ENCODE data around the gene SEMA4B.
A peak's percentile ranks its signal among the peaks of the same experiment; 100 is the strongest.
"Not testable (repeated sequence)": the region's sequence is repeated elsewhere in the genome, so short reads cannot be mapped to it uniquely, and the experiment has no call there.

SEMA4B gene

DNA sequence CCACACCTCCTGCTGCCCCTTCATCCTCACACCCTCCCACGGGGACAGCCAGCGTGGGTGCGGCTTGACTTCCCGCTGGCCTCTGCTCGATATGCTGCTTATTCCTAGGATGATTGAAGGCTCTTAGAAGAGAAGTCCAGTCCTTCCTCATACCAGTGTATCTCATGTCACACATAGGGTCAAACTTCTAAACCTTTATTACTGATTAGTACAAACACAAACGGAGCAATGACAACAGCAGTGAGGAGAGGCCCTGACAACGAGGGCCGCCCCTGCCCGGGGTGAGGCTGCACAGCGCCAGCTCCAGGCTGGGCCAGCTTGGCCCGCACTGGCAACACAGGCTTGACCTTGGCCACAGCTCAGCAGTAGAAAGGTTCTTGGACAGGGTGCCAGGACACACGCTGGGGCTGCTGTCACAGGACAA lies 29.0 kb downstream of the SEMA4B start:
- DNase-seq = no peak

DNA sequence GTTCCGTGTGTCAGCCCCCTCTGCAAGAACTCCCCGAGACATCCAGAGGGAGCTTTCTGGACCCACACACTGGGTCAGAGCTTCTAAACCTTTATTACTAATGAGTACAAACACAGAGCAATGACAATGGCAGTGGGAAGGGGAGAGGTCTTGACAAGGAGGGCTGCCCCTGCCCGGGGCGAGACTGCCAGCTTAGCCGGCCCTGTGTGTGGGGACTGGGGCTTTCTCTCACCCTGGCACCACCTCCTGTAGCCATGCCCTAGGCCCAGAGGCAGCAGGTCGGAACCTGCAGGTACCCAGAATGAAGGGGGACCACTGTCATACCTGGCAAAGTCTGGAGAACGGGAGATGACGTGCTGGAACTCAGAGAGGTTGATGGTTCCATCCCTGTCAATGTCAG lies 29.5 kb downstream of the SEMA4B start:
- DNase-seq = no peak

DNA sequence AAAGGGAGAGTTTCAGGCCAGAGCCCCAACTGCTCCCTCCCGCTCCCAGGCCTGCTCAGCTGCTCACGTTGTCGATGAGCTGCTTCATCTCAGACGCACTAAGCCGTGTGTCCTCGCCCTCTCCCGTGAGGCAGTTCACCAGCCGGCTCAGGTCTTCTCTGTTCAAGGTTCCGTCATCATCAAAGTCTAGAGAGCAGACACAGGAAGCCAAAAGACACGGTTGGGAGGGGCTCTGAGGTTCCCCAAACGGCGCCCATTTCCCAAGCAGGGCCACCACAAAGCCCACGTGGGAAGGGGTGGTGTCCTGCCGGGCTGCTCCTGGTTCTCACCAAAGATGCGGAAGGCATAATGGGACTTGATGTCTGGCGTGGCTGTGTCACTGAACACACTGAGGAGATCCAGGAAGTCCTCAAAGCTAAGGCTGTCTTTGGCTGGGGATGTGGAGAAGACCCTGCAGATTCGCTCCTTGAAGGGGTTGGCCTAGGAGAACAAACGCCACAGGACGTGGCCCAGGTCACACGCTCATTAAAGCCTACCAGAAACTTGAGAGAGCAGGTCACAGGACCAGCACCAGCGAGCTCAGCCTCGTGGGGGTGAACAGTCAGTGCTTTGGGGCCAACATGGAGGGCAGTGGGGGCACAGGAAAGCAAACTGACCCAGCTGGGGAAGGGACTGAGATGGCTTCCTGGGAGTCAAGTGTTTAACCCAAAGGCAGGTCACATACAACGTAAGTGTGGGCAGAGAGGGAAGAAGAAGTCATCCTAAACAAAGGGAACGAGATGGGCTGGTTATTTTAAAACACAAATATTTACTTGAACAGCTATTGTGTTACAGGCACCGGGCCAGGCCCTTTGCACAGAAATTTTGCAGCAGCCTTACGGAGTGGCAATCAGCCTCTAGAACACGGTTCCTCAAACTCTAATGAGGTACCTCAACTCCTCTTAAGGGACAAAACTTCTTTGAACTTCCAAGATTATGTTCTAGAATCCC lies 30.2 kb downstream of the SEMA4B start:
- peak; percentile 69 to 89 (median 82) for DNase-seq

DNA sequence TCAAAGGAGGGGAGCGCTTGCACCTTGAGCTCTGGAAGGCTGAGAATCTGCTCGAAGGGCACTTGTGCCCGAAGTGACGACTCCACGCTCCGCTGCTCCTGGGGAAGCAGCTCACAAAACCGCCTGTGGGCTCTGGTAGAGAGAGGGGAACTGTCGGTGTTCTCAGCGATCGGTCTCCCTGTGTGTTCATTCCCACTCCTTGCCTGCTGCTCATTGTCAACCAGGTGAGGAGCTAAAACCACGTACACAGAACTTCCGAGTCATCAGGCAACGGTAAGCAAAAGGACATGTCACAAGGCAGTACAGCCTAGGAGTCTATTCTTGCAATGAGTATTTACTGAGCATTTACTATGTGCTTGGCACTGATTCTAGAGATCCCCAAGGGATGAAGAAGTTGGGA lies 31.1 kb downstream of the SEMA4B start:
- peak in 2 of 6 experiments; percentile 9 to 14 for DNase-seq

DNA sequence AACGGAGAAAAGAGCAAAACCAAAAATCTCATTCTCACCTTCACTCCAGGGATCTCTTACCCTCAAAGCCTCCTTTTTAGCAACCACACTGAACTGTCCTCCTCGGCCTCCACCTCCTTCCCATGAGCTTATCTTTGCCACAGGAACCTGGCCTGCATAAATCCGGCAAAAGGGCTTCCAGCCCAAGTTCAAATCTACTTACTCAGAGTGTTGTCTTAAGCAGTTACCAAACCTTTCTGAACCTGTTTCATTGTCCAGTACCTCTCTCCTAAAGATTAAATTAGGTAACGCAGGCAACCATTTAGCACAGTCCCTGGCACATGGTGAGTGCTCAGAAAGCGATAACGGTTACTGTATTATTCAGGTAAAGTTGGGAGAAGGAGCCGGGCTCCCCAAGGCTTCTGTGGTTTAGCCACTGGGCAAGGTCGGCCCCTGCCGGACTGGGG lies 31.8 kb downstream of the SEMA4B start:
- peak in 3 of 6 experiments; percentile 30 to 60 (median 54) for DNase-seq

DNA sequence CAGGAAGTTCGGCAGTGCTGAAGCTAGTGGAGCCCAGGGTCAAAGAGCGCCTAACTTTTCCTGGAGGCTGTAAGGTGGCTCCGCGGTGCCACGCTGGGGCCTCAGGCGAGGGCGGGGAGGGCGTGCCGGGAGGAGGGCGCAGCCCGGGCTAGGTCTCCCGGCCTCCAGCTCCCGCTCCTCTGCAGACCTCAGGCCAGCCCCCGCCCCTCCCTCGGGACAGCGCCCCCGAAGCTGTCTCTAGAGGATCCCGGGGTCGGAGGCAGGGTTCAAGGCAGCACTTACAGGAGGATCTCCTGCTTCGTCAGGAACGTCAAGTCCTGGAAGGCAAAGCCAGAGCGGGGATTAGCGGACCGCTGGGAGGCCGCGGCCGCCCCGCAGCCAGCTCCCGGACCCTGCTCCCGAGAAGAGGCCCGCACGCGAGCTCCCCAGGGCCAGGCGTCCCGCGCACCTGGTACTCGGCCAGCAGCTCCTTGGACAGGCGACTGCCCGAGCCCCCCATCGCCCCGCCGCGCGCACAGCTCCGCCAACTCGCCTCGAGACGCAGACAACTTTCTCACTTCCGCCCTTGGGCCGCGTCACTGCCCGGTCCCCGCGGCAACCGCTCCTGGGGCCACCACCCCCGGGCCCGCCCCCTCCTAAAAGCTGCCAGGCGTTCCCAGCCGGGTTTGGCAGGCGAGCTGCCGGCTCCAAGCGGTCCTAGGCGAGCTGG lies 32.4 kb downstream of the SEMA4B start, which contains the start of gene CIB1:
Gene CIB1, minus strand, starts transcription at position 555 of the 709 bp plus-strand sequence. Its CDS starts 56 bp downstream, at position 499.
- peak in 5 of 6 experiments; percentile 34 to 98 (median 90) for DNase-seq

DNA sequence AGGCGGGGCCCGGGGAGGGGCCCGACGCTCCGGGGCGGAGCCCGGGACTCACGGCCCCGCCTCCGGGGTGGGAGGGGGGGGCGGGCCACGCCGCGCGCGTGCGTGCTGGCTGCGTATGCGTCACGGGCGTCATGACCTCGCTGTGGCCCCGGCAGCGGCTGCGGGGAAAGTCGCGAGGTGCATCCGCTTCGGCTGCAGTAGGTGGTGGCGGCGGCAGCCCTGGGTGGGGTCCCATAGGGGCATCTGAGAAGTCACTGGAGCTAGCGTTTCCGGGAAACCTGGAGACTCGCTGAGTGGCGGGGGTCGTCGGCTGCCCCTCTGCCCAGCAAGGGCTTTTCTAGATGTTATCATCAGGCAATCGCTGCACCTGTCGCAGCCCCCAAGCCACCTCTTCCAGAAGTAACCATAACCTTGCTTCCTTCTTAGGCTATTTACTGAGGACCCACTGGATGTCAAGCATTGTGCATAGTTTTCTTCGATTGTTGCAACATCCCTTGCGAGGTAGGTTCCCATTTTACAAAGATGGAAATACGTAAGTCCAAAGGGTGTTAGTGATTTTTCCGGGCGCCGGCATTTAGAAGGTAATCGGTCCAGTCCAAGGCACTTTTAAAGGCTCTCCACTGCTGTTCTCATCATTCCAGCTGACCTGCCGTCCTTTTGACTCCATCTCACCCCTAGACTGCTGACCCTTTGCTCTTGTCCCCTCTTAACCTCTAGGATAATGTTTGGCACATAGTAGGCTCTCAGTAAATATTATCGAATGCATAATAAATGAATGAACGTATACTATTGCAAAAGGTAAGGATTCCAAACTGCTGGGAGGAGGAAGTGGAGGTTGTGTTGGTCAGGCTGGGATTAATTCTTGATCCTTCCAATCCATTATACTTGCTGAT lies 33.2 kb downstream of the SEMA4B start, which contains the start of gene GDPGP1:
Gene GDPGP1, plus strand, starts transcription at position 114 of the 893 bp plus-strand sequence. CDS start 6,700 bp downstream, outside the sequence.
- peak in 5 of 6 experiments; percentile 90 to 98 (median 94) for DNase-seq

DNA sequence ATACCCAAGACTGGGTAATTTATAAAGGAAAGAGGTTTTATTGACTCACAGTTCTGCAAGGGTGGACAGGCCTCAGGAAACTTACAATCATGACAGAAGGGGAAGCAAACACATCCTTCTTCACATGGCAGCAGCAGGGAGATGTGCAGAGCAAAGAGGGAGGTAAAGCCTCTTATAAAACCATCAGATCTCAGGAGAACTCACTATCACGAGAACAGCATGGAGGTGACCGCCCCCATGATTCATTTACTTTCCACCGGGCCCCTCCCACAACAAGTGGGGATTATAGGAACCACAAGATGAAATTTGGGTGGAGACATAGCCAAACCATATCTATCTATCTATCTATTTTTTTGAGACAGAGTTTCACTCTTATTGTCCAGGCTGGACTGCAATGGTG lies 38.2 kb downstream of the SEMA4B start:
- DNase-seq = no peak

DNA sequence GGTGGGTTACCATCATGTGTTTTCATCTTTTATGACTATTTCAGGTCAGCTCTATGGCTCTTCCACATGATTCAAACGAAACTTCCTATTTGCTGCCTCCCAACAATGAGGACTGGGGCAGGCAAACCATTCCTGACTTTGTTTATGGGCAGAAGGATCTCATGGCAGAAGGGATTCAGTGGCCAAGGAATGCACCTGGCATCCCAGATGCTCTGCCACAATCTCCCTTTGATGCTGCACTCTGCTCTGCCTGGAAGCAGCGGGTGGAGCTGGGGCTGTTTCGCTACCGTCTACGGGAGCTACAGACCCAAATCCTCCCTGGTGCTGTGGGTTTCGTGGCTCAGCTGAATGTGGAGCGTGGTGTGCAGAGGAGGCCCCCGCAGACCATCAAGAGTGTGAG lies 39.7 kb downstream of the SEMA4B start:
- DNase-seq = no peak

DNA sequence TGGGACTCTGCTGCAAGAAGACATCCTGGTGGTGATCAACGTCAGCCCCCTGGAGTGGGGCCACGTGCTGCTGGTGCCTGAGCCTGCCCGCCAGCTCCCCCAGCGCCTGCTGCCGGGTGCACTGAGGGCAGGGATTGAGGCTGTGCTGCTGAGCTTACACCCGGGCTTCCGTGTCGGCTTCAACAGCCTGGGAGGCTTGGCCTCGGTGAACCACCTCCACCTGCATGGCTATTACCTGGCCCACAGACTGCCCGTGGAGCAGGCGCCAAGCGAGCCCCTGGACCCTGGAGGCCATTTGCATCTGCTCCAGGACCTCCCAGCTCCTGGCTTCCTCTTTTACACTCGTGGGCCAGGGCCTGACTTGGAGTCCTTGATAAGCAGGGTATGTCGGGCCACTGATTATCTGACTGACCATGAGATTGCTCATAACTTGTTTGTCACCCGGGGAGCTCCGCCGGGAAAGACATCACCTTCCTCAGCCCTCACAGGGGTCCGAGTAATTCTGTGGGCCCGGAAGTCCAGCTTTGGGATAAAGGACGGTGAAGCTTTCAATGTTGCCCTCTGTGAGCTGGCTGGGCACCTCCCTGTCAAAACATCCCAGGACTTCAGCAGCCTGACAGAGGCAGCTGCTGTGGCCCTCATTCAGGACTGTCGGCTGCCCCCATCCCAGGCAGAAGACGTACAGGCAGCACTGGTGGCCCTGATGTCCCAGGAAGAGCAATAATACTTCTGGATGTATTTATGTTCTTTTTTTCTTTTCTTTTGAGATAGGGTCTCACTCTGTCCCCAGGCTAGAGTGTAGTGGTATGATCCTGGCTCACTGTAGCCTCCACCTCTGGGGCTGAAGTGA lies 40.4 kb downstream of the SEMA4B start:
- no peak for DNase-seq

DNA sequence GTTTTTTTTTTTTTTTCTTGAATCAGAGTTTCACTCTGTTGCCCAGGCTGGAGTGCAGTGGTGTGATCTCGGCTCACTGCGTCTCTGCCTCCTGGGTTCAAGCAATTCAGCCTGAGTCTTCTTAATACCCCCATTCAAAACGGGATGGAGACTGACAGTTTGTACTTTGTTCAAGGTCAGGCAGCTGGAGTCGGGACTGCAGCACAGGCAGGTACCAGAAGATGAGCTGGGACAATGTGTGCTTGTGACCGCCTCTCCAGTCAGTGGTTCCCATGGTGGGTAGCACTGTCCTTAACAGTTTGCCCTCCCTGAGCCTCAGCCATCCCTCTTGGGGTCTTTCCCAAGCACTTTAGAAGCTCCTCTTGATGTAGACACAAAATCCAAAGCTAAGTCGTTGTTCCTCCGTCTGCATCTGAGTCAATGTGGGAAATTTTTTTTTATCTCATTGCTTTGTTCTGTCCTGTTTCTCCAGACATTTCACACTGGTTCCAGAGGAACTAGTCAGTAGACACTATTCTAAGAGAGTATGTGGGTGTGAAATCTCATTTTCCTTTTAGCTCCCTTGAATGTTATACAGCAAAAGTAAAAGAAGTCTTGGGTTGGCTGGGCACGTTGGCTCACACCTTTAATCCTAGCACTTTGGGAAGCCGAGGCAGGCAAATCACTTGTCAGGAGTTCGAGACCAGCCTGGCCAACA lies 43.0 kb downstream of the SEMA4B start:
- no peak for DNase-seq

DNA sequence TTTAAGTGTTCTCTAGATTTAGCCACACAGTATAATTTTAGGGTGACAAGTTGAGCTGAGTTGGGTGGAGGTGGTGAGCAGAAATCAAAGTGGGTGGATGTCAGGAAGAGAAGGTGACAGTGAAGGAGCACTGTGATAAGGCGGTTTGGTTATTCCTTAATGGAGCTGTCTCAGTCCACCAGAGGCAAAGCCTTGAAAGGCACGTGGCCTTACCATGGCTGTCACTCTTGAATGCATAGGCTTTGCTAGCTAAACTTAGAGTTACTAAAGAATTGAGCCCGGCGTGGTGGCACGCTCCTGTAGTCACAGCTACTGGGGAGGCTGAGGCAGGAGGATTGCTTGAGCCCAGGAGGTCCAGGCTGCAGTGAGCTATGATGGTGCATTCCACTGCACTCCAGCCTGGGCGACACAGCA lies 47.7 kb downstream of the SEMA4B start:
- DNase-seq = peak in 1 of 6 experiments; percentile 19

DNA sequence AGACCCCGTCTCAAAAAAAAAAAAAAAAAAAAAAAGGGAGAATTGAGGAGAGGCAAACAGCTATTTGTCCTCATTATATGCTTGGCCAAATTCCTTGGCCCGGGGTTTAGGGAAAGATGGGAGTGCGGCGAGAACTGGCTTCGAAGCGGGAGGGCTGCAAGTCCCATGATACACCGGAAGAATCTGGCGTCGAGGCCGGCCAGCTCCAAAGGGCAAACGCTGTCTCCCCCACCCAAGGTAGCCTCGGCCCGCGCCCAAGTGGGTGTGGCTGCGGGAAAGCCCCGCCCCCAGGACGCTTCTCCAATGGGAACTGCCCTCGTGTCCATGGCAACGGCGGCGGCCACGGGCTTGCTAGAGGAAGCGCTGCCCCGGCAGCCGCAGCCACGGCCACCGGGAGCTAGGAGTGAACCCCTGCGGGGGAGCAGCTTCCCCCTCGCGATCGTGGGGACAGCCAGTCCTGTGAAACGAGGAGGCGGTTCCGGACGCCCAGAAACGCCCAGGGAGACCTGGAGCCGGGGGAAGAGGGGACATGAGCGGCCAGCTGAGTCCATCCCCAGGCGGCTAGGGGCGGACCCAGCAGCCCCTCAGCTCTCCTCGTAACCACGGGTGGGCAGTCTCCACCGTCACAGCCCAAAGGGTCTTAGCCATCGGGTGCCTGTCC lies 48.2 kb downstream of the SEMA4B start, which contains the start of gene TTLL13:
Gene TTLL13, plus strand, starts transcription at position 354 of the 661 bp plus-strand sequence. CDS start 1,075 bp downstream, outside the sequence.
- DNase-seq = peak in 5 of 6 experiments; percentile 4 to 57 (median 35)

DNA sequence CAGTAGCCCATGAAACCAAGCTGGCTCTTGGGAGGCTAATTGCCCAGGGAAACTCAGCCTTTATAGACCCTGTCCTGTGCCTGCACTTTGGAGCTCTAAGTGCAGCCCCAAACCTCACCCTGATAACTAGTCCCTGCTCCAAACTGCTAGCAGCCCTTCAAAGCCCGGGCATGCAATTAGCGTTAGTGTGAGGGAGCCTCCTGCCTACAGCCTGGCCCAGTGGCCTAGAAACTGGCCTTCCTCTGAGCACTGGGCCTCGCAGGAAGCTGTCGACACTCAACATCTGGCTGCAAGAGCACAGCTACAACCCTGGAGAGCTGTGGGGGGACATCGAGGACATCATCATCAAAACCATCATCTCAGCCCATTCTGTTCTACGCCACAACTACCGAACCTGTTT lies 56.6 kb downstream of the SEMA4B start:
- no peak for DNase-seq

DNA sequence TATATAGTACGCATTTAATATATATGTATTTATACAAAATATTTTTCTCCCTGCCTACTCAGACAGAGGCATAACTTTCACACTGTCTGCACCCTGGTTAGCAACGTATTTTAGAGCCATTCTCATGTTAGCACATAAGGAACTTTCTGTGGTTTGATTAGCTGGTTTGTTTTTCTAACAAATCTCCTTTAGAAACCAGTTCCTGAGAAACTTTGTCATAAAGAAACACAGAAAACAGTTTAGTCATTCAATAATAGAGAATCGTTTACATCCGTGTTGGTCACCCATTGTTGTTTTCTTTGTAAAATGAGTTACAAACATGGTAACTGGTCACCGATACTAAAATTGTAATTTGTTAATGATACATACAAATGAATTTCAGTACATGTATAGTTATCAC lies 58.4 kb downstream of the SEMA4B start:
- DNase-seq = no peak

DNA sequence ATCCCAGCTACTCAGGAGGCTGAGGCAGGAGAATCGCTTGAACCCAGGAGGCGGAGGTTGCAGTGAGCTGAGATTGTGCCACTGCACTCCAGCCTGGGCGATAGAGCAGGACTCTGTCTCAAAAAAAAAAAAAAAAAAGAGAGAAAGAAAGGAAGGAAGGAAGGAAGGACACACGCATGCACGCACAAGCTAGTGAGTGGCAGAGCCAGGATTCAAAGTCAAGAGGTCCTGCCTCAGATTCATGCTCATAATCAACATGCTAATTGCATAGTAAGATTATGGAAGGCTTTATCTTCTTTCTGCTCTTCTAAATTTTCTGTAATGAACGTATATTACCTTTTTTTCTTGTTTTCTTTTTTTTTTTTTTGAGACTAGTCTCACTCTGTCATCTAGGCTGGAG lies 59.6 kb downstream of the SEMA4B start:
- DNase-seq = not testable (repeated sequence)

DNA sequence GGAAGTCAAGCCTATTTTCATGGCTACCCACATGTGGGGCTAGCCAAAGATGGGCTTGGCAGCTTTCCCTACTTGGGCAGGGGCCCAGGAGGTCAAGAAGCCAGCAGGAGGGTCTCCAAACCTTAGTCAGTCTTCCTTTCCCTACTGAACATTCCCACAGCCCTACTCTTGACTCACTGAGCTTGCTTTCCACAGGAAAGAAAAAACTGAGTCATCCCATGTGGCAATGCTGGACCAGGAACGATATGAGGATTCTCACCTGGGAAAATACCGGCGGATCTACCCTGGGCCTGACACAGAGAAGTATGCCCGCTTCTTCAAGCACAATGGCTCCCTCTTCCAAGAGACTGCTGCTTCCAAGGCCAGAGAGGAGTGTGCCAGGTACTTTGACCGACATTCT lies 60.7 kb downstream of the SEMA4B start:
- DNase-seq = no peak

DNA sequence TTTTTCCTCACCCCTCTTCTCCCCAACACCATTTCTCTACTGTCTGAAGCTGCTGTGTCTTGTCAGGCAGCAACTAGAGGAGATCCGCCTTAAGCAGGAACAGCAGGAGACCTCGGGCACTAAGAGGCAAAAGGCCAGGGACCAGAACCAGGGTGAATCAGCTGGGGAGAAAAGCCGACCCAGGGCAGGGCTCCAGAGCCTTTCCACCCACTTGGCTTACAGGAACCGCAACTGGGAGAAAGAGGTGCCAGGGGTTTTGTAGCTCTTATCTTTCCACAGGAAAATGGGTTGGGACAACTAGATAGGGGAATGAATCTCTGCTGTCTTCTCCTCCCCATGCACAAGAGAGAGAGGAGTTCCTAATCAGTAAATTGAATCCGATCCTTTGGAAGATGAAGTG lies 61.3 kb downstream of the SEMA4B start:
- DNase-seq = no peak

DNA sequence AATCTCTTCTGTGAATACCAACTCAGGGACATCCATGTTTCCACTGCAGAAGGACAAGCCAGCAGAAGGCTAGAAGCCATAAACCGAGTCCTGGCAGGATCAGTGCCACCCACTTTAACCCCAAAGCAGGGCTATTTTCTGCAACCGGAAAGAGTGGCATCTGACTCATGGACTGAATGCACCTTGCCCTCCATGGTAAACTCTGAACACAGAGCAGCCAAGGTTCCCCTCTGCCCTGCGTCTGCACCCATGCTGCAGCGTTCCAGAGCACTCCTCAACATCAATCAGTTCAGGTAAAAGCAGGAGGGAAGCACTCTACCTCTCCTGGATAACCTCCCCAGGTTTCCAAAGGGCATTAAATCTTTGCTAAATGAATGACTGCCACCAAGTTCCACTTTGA lies 63.5 kb downstream of the SEMA4B start:
- no peak for DNase-seq
